PC-9 (cell line): ENCODE results near the gene TMEM198.

Source experiments
- CTCF ChIP-seq: fragments of 200-600 bp; sonication (generic); conservative IDR thresholded peaks from 2 replicates; pipeline ENCODE4 v1.6.1; 2017; ENCODE audit warnings: mixed run types, antibody characterized with exemption, mild to moderate bottlenecking, moderate library complexity
- EZH2 ChIP-seq: fragments of 200-600 bp; sonication (generic); IDR thresholded peaks from 2 replicates; pipeline ENCODE4 v1.8.0; 2017; ENCODE audit warnings: antibody characterized with exemption, low read depth

- no peak for TF ChIP-seq CTCF
- TF ChIP-seq EZH2: no peak
Measured at GRCh38 chr2:219567131-219567530, 23.3 kb downstream of the TMEM198 start.
